ENCODE measurements around the gene TEX50.
"Not testable (repeated sequence)": the region's sequence is repeated elsewhere in the genome, so short reads cannot be mapped to it uniquely, and the experiment has no call there.

Gene TEX50, protein sequence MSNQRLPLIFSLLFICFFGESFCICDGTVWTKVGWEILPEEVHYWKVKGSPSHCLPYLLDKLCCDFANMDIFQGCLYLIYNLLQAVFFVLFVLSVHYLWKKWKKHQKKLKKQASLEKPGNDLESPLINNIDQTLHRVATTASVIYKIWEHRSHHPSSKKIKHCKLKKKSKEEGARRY

GRCh38 chr1:173635116-173635515 lies at the start of gene TEX50:
TSS of gene TEX50 (plus strand) at chr1:173635338. CDS start at chr1:173635522, 184 bp downstream.
- no peak for DNase-seq

DNA sequence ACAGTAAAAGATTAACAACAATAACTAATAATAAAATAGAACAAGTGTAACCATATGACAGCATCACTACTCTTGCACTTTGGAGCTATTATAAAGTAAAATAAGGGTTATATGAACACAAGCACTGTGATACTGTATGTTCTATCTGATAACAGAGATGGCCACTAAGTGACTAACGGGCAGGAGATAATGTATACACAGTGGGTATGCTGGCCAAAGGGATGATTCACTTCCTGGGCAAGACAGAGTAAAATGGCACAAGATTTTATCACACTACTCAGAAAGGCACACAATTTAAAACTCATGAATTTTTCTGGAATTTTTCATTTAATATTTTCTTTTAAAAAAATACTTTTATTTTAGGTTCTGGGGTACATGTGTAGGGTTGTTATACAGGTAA lies 44.6 kb upstream of the TEX50 start:
- no peak for DNase-seq

DNA sequence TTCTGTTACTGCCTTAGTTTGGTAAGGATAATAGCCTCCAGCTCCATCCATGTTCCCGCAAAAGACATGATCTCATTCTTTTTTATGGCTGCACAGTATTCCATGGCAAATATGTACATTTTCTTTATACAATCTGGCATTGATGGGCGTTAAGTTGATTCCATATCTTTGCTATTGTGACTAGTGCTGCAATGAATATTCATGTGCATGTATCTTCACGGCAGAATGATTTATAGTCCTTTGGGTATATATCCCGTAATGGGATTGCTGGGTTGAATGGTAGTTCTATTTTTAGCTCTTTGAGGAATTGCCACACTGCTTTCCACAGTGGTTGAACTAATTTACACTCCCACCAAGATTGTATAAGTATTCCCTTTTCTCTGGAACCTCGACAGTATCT lies 44.0 kb upstream of the TEX50 start:
- not testable (repeated sequence) for DNase-seq

DNA sequence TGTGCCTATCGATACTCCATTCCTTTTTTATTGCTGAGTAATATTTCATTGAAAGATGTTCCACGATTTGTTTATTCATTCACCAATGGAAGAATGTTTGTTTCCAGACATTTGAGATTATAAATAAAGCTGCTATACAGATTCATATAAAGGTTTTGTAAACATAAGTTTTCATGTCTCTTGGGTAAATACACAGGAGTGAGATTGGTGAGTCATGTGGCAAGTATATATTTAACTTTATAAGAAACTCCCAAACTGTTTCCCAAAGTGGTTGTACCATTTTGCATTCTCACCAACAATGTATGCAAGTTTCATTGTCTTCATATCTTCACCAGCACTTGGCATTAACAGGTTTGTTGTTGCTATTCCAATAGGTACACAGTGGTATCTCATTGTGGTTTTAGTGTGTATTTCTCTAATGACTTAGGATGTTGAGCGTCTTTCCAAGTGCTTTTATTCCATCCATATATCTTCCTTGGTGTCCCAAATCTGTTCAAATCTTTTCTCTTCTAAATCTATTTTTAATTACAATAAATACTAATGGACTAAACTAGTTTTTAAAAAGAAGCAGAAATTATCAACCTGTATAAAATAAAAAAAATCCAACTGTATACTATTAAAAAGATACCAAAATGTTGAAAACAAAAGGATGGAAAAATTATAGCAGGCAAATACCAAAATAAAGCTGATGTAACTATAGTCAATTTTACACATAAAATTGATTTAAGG lies 38.9 kb upstream of the TEX50 start:
- DNase-seq: no peak

- DNase-seq: no peak
Measured at GRCh38 chr1:173601588-173601987, 33.5 kb upstream of the TEX50 start.

- no peak for DNase-seq
Measured at GRCh38 chr1:173603056-173603591, 32.0 kb upstream of the TEX50 start, which contains the start of gene SLC9C2. TSS of gene SLC9C2 (minus strand) at chr1:173603072. CDS start at chr1:173601776, 1,296 bp downstream.

- no peak for DNase-seq
Measured at GRCh38 chr1:173608503-173609216, 26.5 kb upstream of the TEX50 start.

- DNase-seq: not testable (repeated sequence)
Measured at GRCh38 chr1:173613086-173613485, 22.1 kb upstream of the TEX50 start.

GRCh38 chr1:173616859-173617258 lies 18.3 kb upstream of the TEX50 start:
- DNase-seq: no peak

- DNase-seq: no peak
Measured at GRCh38 chr1:173627269-173627668, 7.9 kb upstream of the TEX50 start.

DNA sequence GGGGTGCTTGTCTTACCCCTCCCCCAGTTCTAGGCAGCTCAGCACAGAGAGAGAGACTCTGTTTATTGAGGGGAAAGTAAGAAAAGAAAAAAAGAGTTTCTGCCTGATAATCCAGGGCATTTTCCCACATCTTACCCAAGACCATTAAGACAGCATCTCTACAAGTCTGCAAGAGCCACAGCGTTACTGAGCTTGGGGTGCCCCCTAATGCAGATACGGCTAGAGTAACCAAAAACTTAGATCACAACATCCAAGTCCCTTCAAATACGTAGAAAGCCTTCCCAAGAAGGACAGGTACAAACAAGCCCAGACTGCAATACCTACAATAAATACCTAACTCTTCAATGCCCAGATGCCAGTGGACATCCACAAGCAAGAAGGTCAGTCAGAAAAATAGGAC lies 6.2 kb upstream of the TEX50 start:
- DNase-seq: no peak

GRCh38 chr1:173637236-173638042 lies 2.3 kb downstream of the TEX50 start:
- not testable (repeated sequence) for DNase-seq

DNA sequence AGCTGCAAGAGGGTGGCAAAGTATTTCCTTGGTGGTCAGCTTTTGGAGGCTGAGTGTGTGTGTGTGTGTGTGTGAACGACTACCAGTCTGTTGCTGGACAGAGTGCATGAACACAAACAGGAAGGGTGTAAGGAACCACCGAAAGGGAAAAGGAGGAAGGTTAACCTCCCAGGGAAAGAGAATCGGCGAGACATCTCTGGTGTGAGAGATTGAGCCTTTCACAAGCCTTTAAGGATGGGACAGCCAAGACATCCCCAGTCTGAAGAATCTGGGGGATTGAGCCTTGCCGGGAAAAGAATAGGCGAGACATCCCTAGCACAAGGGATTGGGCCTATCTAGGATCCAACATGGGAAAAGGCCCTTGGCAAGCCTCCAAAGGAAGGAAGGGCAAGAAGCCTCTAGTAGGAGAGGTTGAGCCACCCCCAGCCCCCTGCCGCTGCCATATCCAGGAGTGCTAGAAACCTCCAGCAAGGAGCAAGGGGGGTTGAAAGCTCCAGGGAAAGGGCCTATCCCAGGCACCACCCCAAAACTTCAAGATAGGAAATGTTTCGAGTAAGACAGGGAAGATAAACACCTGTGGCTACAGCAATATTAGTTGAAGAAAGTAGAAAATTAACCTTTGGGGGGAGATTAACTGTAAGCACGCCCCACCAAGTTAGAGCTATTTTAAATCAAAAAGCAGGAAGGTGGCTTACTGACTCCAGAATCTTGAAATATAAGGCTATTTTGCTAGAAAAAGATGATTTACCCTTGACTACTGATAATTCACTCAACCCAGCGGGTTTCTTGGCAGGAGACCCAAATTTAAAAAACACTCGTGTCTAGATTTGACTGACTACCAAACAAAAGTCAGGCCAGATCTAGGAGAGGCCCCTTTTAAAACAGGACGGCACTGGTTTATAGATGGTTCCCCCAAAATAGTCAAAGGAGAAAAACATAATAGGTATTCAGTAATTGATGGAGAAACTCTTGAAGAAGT lies 3.2 kb downstream of the TEX50 start:
- DNase-seq: no peak

DNA sequence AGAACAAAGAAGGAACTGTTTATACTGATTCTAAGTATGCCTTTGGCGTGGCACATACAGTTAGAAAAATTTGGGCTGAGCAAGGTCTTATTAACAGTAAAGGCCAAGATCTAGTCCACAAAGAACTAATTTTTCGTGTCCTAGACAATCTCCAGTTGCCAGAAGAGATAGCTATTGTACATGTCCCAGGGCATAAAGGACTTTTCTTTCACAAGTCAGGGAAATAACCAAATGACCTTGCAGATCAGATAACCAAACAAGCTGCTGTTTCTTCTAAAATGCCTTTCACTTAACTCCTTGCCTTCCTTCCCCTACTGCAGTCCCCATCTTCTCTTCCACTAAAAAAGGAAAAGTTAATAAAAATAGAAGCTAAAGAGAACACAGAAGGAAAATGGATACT lies 4.0 kb downstream of the TEX50 start:
- DNase-seq: no peak

DNA sequence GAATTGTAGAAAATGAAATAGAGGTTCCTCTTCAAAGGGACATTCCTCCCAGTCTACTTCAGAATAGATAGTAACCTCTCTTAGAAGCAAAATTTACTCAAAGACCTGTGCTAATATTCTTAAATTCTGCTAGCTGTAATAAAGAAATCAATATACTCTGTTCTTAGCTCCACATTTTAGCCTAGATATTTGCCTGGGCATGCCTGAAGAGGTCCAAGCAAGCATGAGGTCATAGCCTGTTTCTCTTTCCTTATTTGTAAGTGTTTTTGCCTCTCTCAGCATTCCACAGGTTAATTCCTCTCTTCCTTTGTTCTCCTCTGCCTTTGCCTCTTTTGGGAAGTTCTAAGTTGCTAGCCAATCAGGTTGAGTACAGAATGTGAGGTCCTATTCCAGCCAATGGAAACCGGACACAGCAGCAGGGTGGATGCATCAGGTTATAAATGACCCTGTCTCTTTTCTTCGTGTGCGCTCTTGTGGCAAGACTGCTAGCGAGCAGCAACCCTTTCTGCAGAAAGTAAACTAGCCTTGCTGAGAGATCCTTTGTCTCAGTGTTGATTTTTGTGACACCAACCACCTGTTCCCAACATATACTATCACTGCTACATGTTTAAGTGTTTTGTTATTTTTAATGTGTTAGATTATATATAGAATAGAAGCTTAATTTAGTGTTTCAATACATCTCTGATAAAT lies 7.5 kb downstream of the TEX50 start:
- not testable (repeated sequence) for DNase-seq

DNA sequence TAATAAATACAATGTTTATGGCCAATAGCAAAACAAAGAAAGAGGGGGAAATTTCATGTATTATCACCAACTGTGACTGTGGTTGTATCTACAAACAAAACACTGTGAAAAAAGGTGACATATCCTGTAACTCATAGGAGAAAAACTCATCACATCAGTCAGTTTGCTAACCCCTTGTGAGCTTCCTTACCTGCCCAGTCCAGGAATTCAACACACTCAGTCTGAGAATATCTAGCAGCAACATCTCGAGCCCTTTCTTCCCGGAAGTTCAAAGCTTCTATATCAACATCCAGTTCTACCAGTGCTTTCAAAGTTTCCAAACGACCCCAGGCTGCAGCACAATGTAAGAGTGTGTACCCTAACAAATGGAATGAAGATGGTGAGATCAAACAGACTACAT lies 11.5 kb downstream of the TEX50 start:
- DNase-seq: no peak

- no peak for DNase-seq
Measured at GRCh38 chr1:173648880-173649605, 13.9 kb downstream of the TEX50 start.

GRCh38 chr1:173660306-173660705 lies 25.2 kb downstream of the TEX50 start:
- no peak for DNase-seq

DNA sequence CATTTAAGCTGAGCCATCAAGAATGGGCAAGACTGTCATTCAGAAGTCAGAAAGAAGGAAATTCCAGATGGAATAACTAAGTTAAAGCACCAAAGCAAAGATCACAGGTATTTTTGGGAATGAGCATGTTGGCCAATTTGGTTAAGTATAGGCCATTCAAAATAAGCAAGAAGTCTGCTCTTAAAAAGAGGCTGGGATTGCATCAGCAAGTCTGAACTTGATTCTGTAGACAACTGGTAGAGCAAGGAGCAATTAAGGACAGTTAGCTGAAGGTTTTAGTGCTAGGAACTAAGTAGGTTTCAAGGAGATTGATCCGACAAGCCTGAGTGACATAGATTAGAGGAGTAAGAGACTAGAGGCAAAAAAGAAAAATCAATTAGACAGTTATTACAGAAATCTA lies 26.1 kb downstream of the TEX50 start:
- DNase-seq: no peak

DNA sequence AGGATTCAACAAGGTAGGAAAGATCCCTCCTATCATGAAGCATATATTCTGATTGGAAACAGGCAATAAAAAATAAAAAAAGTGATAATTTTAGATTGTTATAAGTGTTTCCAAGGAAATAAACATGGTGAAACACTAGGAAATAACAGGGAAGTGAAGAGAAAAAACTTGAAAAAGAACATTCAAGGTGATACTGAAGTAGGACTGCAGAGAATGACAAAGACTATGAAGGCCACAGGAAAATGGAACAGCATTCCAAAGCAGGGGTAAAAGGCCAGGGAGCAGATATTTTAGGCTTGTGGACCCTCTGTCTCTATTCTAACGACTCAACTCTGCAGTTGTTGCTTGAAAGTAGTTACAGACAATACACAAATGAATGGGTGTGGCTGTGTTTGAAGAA lies 26.6 kb downstream of the TEX50 start:
- DNase-seq: no peak
